ENCODE measurements around the gene NCF4.

DNA sequence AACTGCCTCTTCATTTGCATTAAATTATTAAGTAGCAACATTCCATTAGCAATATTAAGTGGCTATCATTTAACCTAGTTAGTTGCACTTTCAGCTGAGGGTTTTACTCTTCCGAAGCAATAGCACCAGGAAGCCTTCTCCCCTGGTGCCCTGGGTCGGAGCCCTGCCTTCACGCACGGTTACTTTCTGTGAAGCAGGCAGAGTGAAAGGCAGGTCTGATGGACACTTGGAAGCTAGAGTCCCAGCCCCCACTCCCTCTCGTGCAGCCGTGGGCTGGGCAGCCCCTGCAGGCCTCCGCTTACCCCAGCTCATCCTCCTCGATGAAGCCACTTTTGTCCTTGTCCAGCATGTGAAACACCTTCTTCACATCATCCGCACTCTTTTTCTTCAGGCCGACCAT, 46.0 kb upstream of the NCF4 start:
- TF ChIP-seq, protein P1, sequence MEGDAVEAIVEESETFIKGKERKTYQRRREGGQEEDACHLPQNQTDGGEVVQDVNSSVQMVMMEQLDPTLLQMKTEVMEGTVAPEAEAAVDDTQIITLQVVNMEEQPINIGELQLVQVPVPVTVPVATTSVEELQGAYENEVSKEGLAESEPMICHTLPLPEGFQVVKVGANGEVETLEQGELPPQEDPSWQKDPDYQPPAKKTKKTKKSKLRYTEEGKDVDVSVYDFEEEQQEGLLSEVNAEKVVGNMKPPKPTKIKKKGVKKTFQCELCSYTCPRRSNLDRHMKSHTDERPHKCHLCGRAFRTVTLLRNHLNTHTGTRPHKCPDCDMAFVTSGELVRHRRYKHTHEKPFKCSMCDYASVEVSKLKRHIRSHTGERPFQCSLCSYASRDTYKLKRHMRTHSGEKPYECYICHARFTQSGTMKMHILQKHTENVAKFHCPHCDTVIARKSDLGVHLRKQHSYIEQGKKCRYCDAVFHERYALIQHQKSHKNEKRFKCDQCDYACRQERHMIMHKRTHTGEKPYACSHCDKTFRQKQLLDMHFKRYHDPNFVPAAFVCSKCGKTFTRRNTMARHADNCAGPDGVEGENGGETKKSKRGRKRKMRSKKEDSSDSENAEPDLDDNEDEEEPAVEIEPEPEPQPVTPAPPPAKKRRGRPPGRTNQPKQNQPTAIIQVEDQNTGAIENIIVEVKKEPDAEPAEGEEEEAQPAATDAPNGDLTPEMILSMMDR (IDR thresholded peaks at IDR 0.05), result no peak
- TF ChIP-seq POLR2A (IDR thresholded peaks at IDR 0.05), result no peak
